ENCODE data around the gene RNF166.

Gene RNF166

GRCh38 chr16:88706229-88706964 is at the start of gene RNF166, which contains the start of gene CTU2:
TSS of gene RNF166 (minus strand) at chr16:88706408. CDS start at chr16:88706325, 83 bp downstream.
TSS of gene CTU2 (plus strand) at chr16:88706503. CDS start at chr16:88706531, 28 bp downstream.
- peak; percentile 84 for DNase-seq

GRCh38 chr16:88754912-88755744 is 48.9 kb upstream of the RNF166 start:
- DNase-seq: no peak

GRCh38 chr16:88754109-88754911 is 48.1 kb upstream of the RNF166 start:
- no peak for DNase-seq

- no peak for DNase-seq
These were observed 47.4 kb upstream of the RNF166 start for GRCh38 chr16:88753602-88754001.

- no peak for DNase-seq
These were observed 47.0 kb upstream of the RNF166 start for GRCh38 chr16:88753191-88753590.

- no peak for DNase-seq
These were observed 46.3 kb upstream of the RNF166 start for GRCh38 chr16:88752386-88753002.

GRCh38 chr16:88750854-88751253 is 44.6 kb upstream of the RNF166 start:
- DNase-seq: no peak

- no peak for DNase-seq
These were observed 43.1 kb upstream of the RNF166 start for GRCh38 chr16:88749358-88749757.

GRCh38 chr16:88748364-88748763 is 42.2 kb upstream of the RNF166 start:
- DNase-seq: no peak

- DNase-seq: peak; percentile 73
These were observed 41.5 kb upstream of the RNF166 start for GRCh38 chr16:88747588-88748301.

- DNase-seq: no peak
These were observed 40.3 kb upstream of the RNF166 start for GRCh38 chr16:88746506-88746905.

- DNase-seq: no peak
These were observed 38.6 kb upstream of the RNF166 start for GRCh38 chr16:88744577-88745521.

- peak; percentile 17 for DNase-seq
These were observed 37.7 kb upstream of the RNF166 start for GRCh38 chr16:88743693-88744576.

- DNase-seq: no peak
These were observed 36.8 kb upstream of the RNF166 start for GRCh38 chr16:88742896-88743605.

- no peak for DNase-seq
These were observed 35.2 kb upstream of the RNF166 start for GRCh38 chr16:88741368-88741767.

- DNase-seq: no peak
These were observed 34.5 kb upstream of the RNF166 start for GRCh38 chr16:88740727-88741055.

- DNase-seq: no peak
These were observed 33.9 kb upstream of the RNF166 start for GRCh38 chr16:88739977-88740726.
